ENCODE data around the gene DHH. TPM values are rescaled to one million over a fixed set of nuclear protein-coding genes. Genes with fewer than 3 reads are reported as not detected.

Gene DHH
- total and polyA plus RNA-seq, 2 experiments from 2014 or later, result not detected

- H3K9me3 Mint-ChIP-seq, result no peaks in the 10 kb centered on the region
- no peak overlapping the region for H3K4me3 ChIP-seq
- H4K20me1 ChIP-seq (replicated peaks; ENCODE audit: insufficient read depth), result peaks cover 17% of the 10 kb centered on the region
- H3K4me3 Mint-ChIP-seq, result no peak overlapping the region
- no peaks in the 10 kb centered on the region for H3K9me2 ChIP-seq (ENCODE audit: insufficient read depth)
- H3K27me3 ChIP-seq (ENCODE audit: insufficient read depth), result peaks cover 41% of the 10 kb centered on the region
- H3K36me3 Mint-ChIP-seq (ENCODE audit: low read depth), result peaks cover 34% of the 10 kb centered on the region
- peaks cover 28% of the 10 kb centered on the region for H3K4me1 Mint-ChIP-seq
- TF ChIP-seq NANOG (IDR thresholded peaks at IDR 0.05; ENCODE audit: borderline replicate concordance), result no peak
- TF ChIP-seq ZNF114 (CRISPR knock-in tag; IDR thresholded peaks at IDR 0.05), result no peak
- no peak for TF ChIP-seq EZH2 (IDR thresholded peaks at IDR 0.05; ENCODE audit: low read depth, unreplicated experiment)
- TF ChIP-seq POLR2AphosphoS5 (IDR thresholded peaks at IDR 0.05; ENCODE audit: low read depth), result no peak
- TF ChIP-seq REST (IDR thresholded peaks at IDR 0.05; ENCODE audit: unreplicated experiment), result no peak
- TF ChIP-seq CTCF (conservative IDR thresholded peaks at IDR 0.05; ENCODE audit: low read depth in 2 of 2), result no peak
- no peak for TF ChIP-seq EZH2phosphoT487 (IDR thresholded peaks at IDR 0.05; ENCODE audit: unreplicated experiment)
- TF ChIP-seq STAT1 (IDR thresholded peaks at IDR 0.05; ENCODE audit: unreplicated experiment), result no peak
- no peak for TF ChIP-seq ETS1 (IDR thresholded peaks at IDR 0.05)
- no peak for TF ChIP-seq ZNF462 (CRISPR knock-in tag; IDR thresholded peaks at IDR 0.05)
- TF ChIP-seq JUNB (IDR thresholded peaks at IDR 0.05; ENCODE audit: unreplicated experiment), result no peak
- TF ChIP-seq ZNF331 (CRISPR knock-in tag; IDR thresholded peaks at IDR 0.05; ENCODE audit: low read depth), result no peak
- no peak for TF ChIP-seq CREB1 (CRISPR knock-in tag; IDR thresholded peaks at IDR 0.05; ENCODE audit: low read depth)
- H3K4me2 ChIP-seq, result no peak overlapping the region
- H3K27ac ChIP-seq (ENCODE audit: low read depth), result no peak overlapping the region
- H3K27me3 Mint-ChIP-seq (ENCODE audit: insufficient read depth, low read depth, poor library complexity), result peaks cover 38% of the 10 kb centered on the region
- H3F3A ChIP-seq (replicated peaks; ENCODE audit: low read depth), result peaks cover 7% of the 10 kb centered on the region; the same call in 1 of the 2 replicates
- H3K27ac Mint-ChIP-seq, result no peak overlapping the region
- H3K4me1 ChIP-seq (ENCODE audit: insufficient read depth), result peaks cover 25% of the 10 kb centered on the region
- peaks cover 4% of the 10 kb centered on the region; the same call in 1 of the 2 replicates for H3K36me3 ChIP-seq (ENCODE audit: insufficient read depth)
- no peak overlapping the region for H2AFZ ChIP-seq
- no peaks in the 10 kb centered on the region for H3K79me2 ChIP-seq (replicated peaks; ENCODE audit: insufficient read depth)
- no peak for DNase-seq (ENCODE audit: low spot score)
- ATAC-seq, result no peak
Observed at GRCh38 chr12:49097381-49097780, 2.8 kb upstream of the DHH start.
